GM12878 (cell line): ENCODE data around the gene C9orf50. TPM values are rescaled to one million over a fixed set of nuclear protein-coding genes. Genes with fewer than 3 reads are reported as not detected.
A peak's percentile ranks its signal among the peaks of the same experiment; 100 is the strongest.

Experiments
- ATAC-seq: fragments of 200-7000 bp; cut with Tn5 transposase; 3 replicates; pipeline ENCODE4 v1.9.1; 2020; ENCODE audit warnings: mild to moderate bottlenecking, moderate library complexity
- BruUV-seq: library from RNA; stranded (reverse); fragments of 400-500 nt; replicated peaks from 2 replicates; lab custom pipeline; 2021; lab: Mats Ljungman, UMichigan
- CTCF ChIA-PET: fragments of 300-600 bp; sonication (Branson Sonifier 250); formaldehyde crosslinking; extraction: SDS; loops from one replicate; lab custom pipeline; 2021; ENCODE audit warnings: inconsistent platforms; lab: Yijun Ruan, JAX
- POLR2A ChIA-PET: fragments of 350-600 bp; formaldehyde crosslinking; extraction: SDS; loops from one replicate; lab custom pipeline; 2021; ENCODE audit warnings: inconsistent platforms; lab: Charles Lee
- RAD21 ChIA-PET: fragments of 300-600 bp; sonication (Branson Sonifier 250); formaldehyde crosslinking; loops from one replicate; lab custom pipeline; 2023; ENCODE audit warnings: antibody characterized with exemption; ENCODE audit not compliant: unreplicated experiment; lab: Charles Lee
- SMC1A ChIA-PET: fragments of 300-600 bp; sonication (Branson Sonifier 250); formaldehyde crosslinking; loops from one replicate; lab custom pipeline; 2023; ENCODE audit not compliant: unreplicated experiment, uncharacterized antibody; lab: Charles Lee
- DNase-seq: peaks from one replicate; pipeline ENCODE4 v3.0.0-alpha.2; 2011; ENCODE audit warnings: low read depth, low spot score
- FAIRE-seq: peaks from 3 replicates; lab custom pipeline; 2011; peaks lifted over from hg19 to GRCh38; lab: Jason Lieb, UNC
- H2AFZ ChIP-seq: 2 replicates; pipeline ENCODE4 v1.6.0; 2011; ENCODE audit warnings: low read depth, low read length, control low read depth; ENCODE audit not compliant: control insufficient read depth
- H3K27ac ChIP-seq: 2 replicates; pipeline ENCODE4 v1.5.1; 2011; ENCODE audit warnings: control low read depth; ENCODE audit not compliant: control insufficient read depth, insufficient read depth
- H3K27me3 ChIP-seq, 2 experiments: replicated peaks in 1 of 2; 2 replicates each; pipeline versions ENCODE4 v1.6.0 to v1.6.1; 2011; ENCODE audit warnings: low read length in 1 of 2; ENCODE audit not compliant: control insufficient read depth in 2 of 2, insufficient read depth in 2 of 2
- H3K36me3 ChIP-seq, 2 experiments: 2 replicates each; pipeline ENCODE4 v1.5.1; 2011; ENCODE audit warnings: low read length in 1 of 2; ENCODE audit not compliant: control insufficient read depth in 2 of 2, insufficient read depth in 2 of 2
- H3K4me1 ChIP-seq: 2 replicates; pipeline ENCODE4 v1.6.1; 2011; ENCODE audit warnings: mild to moderate bottlenecking, low read length, moderate library complexity, mixed read lengths; ENCODE audit not compliant: control insufficient read depth, insufficient read depth
- H3K4me2 ChIP-seq: 2 replicates; pipeline ENCODE4 v1.6.0; 2011; ENCODE audit warnings: control low read depth; ENCODE audit not compliant: control insufficient read depth, insufficient read depth
- H3K4me3 ChIP-seq: fragments of 200-600 bp; sonication (generic); 2 replicates; pipeline ENCODE4 v1.5.1; 2016
- H3K79me2 ChIP-seq: 2 replicates; pipeline ENCODE4 v1.6.0; 2011; ENCODE audit warnings: low read length; ENCODE audit not compliant: control insufficient read depth, insufficient read depth
- H3K9ac ChIP-seq: 2 replicates; pipeline ENCODE4 v1.8.0; 2011; ENCODE audit warnings: low read length, control low read depth, mixed read lengths; ENCODE audit not compliant: control insufficient read depth, insufficient read depth
- H3K9me3 ChIP-seq: replicated peaks from 3 replicates; pipeline ENCODE4 v1.5.1; 2011; ENCODE audit warnings: mild to moderate bottlenecking, low read length; ENCODE audit not compliant: control insufficient read depth, insufficient read depth
- H4K20me1 ChIP-seq: 2 replicates; pipeline ENCODE4 v1.6.0; 2011; ENCODE audit not compliant: control insufficient read depth, insufficient read depth
- ASH2L ChIP-seq: fragments of 300-600, 200-600 bp; sonication (generic); IDR thresholded peaks from 2 replicates; pipeline ENCODE4 v1.6.1; 2017; ENCODE audit warnings: low read depth, mild to moderate bottlenecking, borderline replicate concordance
- CHD4 ChIP-seq: fragments of 200-600 bp; sonication (generic); IDR thresholded peaks from 2 replicates; pipeline ENCODE4 v1.6.1; 2016; ENCODE audit warnings: mild to moderate bottlenecking
- GATAD2B ChIP-seq: fragments of 450-650 bp; conservative IDR thresholded peaks from 2 replicates; pipeline ENCODE4 v1.6.1; 2017; ENCODE audit warnings: low read depth, mild to moderate bottlenecking, moderate library complexity
- IRF4 ChIP-seq: IDR thresholded peaks from 2 replicates; pipeline ENCODE4 v1.6.1; 2011; ENCODE audit warnings: low read depth, low read length
- MEF2B ChIP-seq: fragments of 450-650 bp; IDR thresholded peaks from 2 replicates; pipeline ENCODE4 v1.6.1; 2018; ENCODE audit warnings: mild to moderate bottlenecking, moderate library complexity; ENCODE audit not compliant: partially characterized antibody, poor library complexity, severe bottlenecking
- MTA2 ChIP-seq: fragments of 450-650 bp; IDR thresholded peaks from 2 replicates; pipeline ENCODE4 v1.6.1; 2016; ENCODE audit warnings: low read depth, mild to moderate bottlenecking, moderate library complexity
- NFXL1 ChIP-seq: fragments of 450-650 bp; IDR thresholded peaks from 2 replicates; pipeline ENCODE4 v1.6.1; 2017; ENCODE audit warnings: antibody characterized with exemption, mild to moderate bottlenecking, borderline replicate concordance
- PAX8 ChIP-seq: fragments of 450-650 bp; IDR thresholded peaks from 2 replicates; pipeline ENCODE4 v1.6.1; 2017; ENCODE audit warnings: mild to moderate bottlenecking, moderate library complexity
- SMAD5 ChIP-seq: IDR thresholded peaks from 2 replicates; pipeline ENCODE4 v1.6.1; 2016; ENCODE audit warnings: antibody characterized with exemption, low read depth
- WGBS: methylation state at CpG from one replicate; pipeline ENCODE4 v1.1.6; 2016; ENCODE audit warnings: low lambda C conversion rate; ENCODE audit not compliant: insufficient replicate concordance, insufficient coverage; ENCODE audit errors: missing lambda C conversion rate; 5-methylcytosine and 5-hydroxymethylcytosine counted together
- in situ Hi-C: fragments of 300-500 bp; cut with MboI; formaldehyde crosslinking; loops from 9 replicates; pipeline ENCODE4 v1.14.3; 2018; ENCODE audit warnings: mixed read lengths
- intact Hi-C: fragments of 100-400 bp; cut with micrococcal nuclease; formaldehyde crosslinking; loops from one replicate; pipeline ENCODE4 v1.14.2; 2022; ENCODE audit not compliant: unreplicated experiment
- polyA plus RNA-seq, 11 experiments: library from polyadenylated mRNA; depleted of rRNA in 4 of 11; unstranded in 6 of 11; stranded (reverse) in 5 of 11; fragments of >200 nt; fragmentation: Nextera tagmentation in 4 of 11; fragmentation: Illumina TruSeq in 1 of 11; extraction: Ambion mirVana in 4 of 11; extraction: Trizol in 1 of 11; gene quantifications; 1 replicate in 1 of 11; 2 replicates in 10 of 11; pipeline versions ENCODE4 v1.2.1 to v1.2.3, GENCODE V29; 2011 to 2016; ENCODE audit warnings: inconsistent platforms in 2 of 11, missing spikeins in 2 of 11, low read depth in 1 of 11
- total RNA-seq, 4 experiments: library from RNA; depleted of rRNA in 3 of 4; stranded (reverse); fragments of >200 nt in 3 of 4; fragmentation: Illumina TruSeq in 1 of 4; extraction: Trizol in 1 of 4; gene quantifications; 2 replicates each; pipeline versions ENCODE4 v1.2.1 to v1.2.3, GENCODE V29; 2013 to 2021

The C9orf50 gene
- total and polyA plus RNA-seq, 10 of the 15 experiments (the other 5 are each of a cell fraction or from before 2014, with no cell fraction given): not detected

DNA sequence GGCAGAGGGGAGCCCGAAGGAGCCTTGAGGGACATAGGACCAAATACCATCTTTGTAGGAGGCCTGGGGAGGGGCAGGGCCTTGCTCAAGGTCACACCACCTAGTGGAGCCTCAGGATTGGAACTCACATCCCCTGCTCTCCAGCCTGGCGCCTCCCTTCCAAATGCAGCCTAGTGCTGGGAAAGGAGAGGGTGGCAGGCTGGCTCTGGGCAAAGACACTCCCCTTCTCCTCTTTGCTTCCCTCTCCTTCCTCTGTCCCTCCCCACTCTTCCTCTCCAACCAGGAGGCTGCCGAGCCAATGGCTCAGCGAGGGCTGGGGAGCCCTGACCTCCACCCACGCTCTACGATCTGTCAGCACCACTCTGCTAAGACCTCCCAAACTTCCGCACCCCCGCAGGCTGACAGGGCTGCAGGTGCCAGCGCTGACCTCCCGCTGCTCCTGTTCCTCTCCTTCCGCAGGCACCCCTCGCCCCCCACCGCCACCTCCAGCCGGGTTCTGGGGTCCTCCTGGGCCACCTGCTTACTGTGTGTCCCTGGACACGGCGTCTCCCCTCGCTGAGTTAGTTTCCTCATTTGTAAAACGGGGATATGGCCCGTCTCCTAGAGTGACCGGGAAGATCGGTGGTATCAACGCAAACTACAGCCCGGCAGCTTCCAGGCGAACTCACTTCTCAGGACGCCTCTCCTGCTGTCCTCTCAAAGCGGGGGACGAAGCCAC, 52.9 kb downstream of the C9orf50 start:
- ChIA-PET RAD21 (no interaction called here), SMC1A (interaction anchor here (1.2 kb wide), 1 partner anchor 13 kb away, joined by 6 read pairs; no protein-coding TSS in a partner anchor), POLR2A (no interaction called here), CTCF (interaction anchor here (0.6 kb wide), 1 partner anchor 79 kb away, joined by 3 read pairs; no protein-coding TSS in a partner anchor)
- ATAC-seq (peak; percentile 30), DNase-seq (no peak), FAIRE-seq (no peak)
- Histone ChIP-seq H3K9me3 (no peaks in the 10 kb centered on the region), H2AFZ (no peak overlapping the region), H3K27ac (no peak overlapping the region), H3K4me3 (no peak overlapping the region), H3K4me2 (no peak overlapping the region), H3K36me3 (no peaks in the 10 kb centered on the region), H4K20me1 (no peaks in the 10 kb centered on the region), H3K79me2 (no peaks in the 10 kb centered on the region), H3K27me3 (no peaks in the 10 kb centered on the region; a peak in 1 of 4 replicates), H3K9ac (no peak overlapping the region), H3K4me1 (peaks cover 4% of the 10 kb centered on the region; the same call in 1 of the 2 replicates)
- BruUV-seq: no TSS peak
- intact Hi-C loops: no loop called here
- WGBS: 14% methylated on average over 27 of the region's 27 CpGs
- in situ Hi-C loops: no loop called here
- TF ChIP-seq GATAD2B (no peak), MEF2B (no peak), CHD4 (no peak), NFXL1 (no peak), SMAD5 (no peak), ASH2L (no peak)

DNA sequence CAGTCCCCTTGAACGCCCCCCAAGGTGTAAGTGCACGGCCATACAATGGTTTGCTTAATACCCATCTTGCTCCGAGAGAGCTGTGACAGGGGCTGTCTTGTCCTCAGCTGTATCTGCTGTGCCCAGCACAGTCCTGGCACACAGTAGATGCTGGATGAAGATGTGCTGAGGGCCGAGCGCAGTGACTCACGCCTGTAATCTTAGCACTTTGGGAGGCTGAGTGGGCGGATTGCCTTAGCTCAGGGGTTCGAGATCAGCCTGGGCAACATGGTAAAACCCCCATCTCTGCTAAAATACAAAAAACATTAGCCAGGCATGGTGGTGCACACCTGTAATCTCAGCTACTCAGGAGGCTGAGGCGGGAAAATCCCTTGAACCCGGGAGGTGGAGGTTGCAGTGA, 53.6 kb downstream of the C9orf50 start:
- Histone ChIP-seq H2AFZ (no peak overlapping the region), H3K4me3 (no peak overlapping the region), H3K27me3 (no peaks in the 10 kb centered on the region; a peak in 1 of 4 replicates), H3K27ac (no peak overlapping the region), H3K4me1 (peaks cover 4% of the 10 kb centered on the region; the same call in 1 of the 2 replicates), H3K4me2 (no peak overlapping the region), H3K9ac (no peak overlapping the region), H3K9me3 (no peaks in the 10 kb centered on the region), H4K20me1 (no peaks in the 10 kb centered on the region), H3K36me3 (no peaks in the 10 kb centered on the region), H3K79me2 (no peaks in the 10 kb centered on the region)
- POLR2A ChIA-PET: no interaction called here
- in situ Hi-C loops: no loop called here
- RAD21 ChIA-PET: no interaction called here
- TF ChIP-seq PAX8 (no peak), IRF4 (no peak), MTA2 (no peak)
- no TSS peak for BruUV-seq
- intact Hi-C loops: no loop called here
- ATAC-seq (no peak), FAIRE-seq (no peak), DNase-seq (no peak)
- CTCF ChIA-PET: interaction anchor here (1.1 kb wide), 1 partner anchor 70 kb away, joined by 3 read pairs; no protein-coding TSS in a partner anchor
- whole genome bisulfite sequencing: 62% methylated on average over 10 of the region's 10 CpGs
- SMC1A ChIA-PET: no interaction called here
